ENCODE measurements around the gene RAB30.
"Not testable (repeated sequence)": the region's sequence is repeated elsewhere in the genome, so short reads cannot be mapped to it uniquely, and the experiment has no call there.

The RAB30 gene

GRCh38 chr11:82970507-82971083 lies 101.1 kb downstream of the RAB30 start:
- not testable (repeated sequence) for H3K36me3 ChIP-seq (ENCODE audit: insufficient read depth, low read length); H3K27ac ChIP-seq (ENCODE audit: low read depth, low read length); H3K79me2 ChIP-seq (ENCODE audit: control insufficient read depth, insufficient read depth, low read length, unreplicated experiment); H3K27me3 ChIP-seq (ENCODE audit: insufficient read depth, low read length); H3K4me1 ChIP-seq (ENCODE audit: control insufficient read depth, insufficient read depth, low read length, unreplicated experiment); H3K4me3 ChIP-seq (ENCODE audit: low read depth, low read length); H2AFZ ChIP-seq (ENCODE audit: low read length, unreplicated experiment)

- Histone ChIP-seq H3K27me3 (ENCODE audit: insufficient read depth, low read length) (no peaks in the 10 kb centered on the region), H3K4me3 (ENCODE audit: low read depth, low read length) (no peak overlapping the region), H3K27ac (ENCODE audit: low read depth, low read length) (no peak overlapping the region), H2AFZ (ENCODE audit: low read length, unreplicated experiment) (no peak overlapping the region), H3K4me1 (ENCODE audit: control insufficient read depth, insufficient read depth, low read length, unreplicated experiment) (no peaks in the 10 kb centered on the region), H3K36me3 (ENCODE audit: insufficient read depth, low read length) (no peaks in the 10 kb centered on the region), H3K79me2 (ENCODE audit: control insufficient read depth, insufficient read depth, low read length, unreplicated experiment) (no peaks in the 10 kb centered on the region)
Measured at GRCh38 chr11:82969811-82970210, 101.9 kb downstream of the RAB30 start.

- Histone ChIP-seq H3K4me3 (ENCODE audit: low read depth, low read length) (no peak overlapping the region), H3K27ac (ENCODE audit: low read depth, low read length) (no peak overlapping the region), H3K79me2 (ENCODE audit: control insufficient read depth, insufficient read depth, low read length, unreplicated experiment) (no peaks in the 10 kb centered on the region), H2AFZ (ENCODE audit: low read length, unreplicated experiment) (no peak overlapping the region), H3K4me1 (ENCODE audit: control insufficient read depth, insufficient read depth, low read length, unreplicated experiment) (no peaks in the 10 kb centered on the region), H3K36me3 (ENCODE audit: insufficient read depth, low read length) (no peaks in the 10 kb centered on the region), H3K27me3 (ENCODE audit: insufficient read depth, low read length) (no peaks in the 10 kb centered on the region)
Measured at GRCh38 chr11:82967381-82967780, 104.3 kb downstream of the RAB30 start.

GRCh38 chr11:82962021-82962420 lies 109.7 kb downstream of the RAB30 start:
- H3K4me3 ChIP-seq (ENCODE audit: low read depth, low read length); H3K27me3 ChIP-seq (ENCODE audit: insufficient read depth, low read length); H3K36me3 ChIP-seq (ENCODE audit: insufficient read depth, low read length); H3K79me2 ChIP-seq (ENCODE audit: control insufficient read depth, insufficient read depth, low read length, unreplicated experiment); H2AFZ ChIP-seq (ENCODE audit: low read length, unreplicated experiment); H3K4me1 ChIP-seq (ENCODE audit: control insufficient read depth, insufficient read depth, low read length, unreplicated experiment); H3K27ac ChIP-seq (ENCODE audit: low read depth, low read length): not testable (repeated sequence)

GRCh38 chr11:82960779-82961143 lies 110.9 kb downstream of the RAB30 start:
- no peak overlapping the region for H2AFZ ChIP-seq (ENCODE audit: low read length, unreplicated experiment)

GRCh38 chr11:82959987-82960778 lies 111.5 kb downstream of the RAB30 start:
- H3K79me2 ChIP-seq (ENCODE audit: control insufficient read depth, insufficient read depth, low read length, unreplicated experiment) = no peaks in the 10 kb centered on the region
- H3K36me3 ChIP-seq (ENCODE audit: insufficient read depth, low read length) = no peaks in the 10 kb centered on the region
- H3K4me3 ChIP-seq (ENCODE audit: low read depth, low read length) = no peak overlapping the region
- H3K27me3 ChIP-seq (ENCODE audit: insufficient read depth, low read length) = no peaks in the 10 kb centered on the region
- no peak overlapping the region for H3K27ac ChIP-seq (ENCODE audit: low read depth, low read length)
- no peaks in the 10 kb centered on the region for H3K4me1 ChIP-seq (ENCODE audit: control insufficient read depth, insufficient read depth, low read length, unreplicated experiment)
- peak overlapping the region; percentile 32 for H2AFZ ChIP-seq (ENCODE audit: low read length, unreplicated experiment)

More at GRCh38 chr11:82960779-82961143, 110.9 kb downstream of the RAB30 start:
- H3K27ac ChIP-seq (ENCODE audit: low read depth, low read length) = no peak overlapping the region
- H3K4me1 ChIP-seq (ENCODE audit: control insufficient read depth, insufficient read depth, low read length, unreplicated experiment) = no peaks in the 10 kb centered on the region
- no peak overlapping the region for H3K4me3 ChIP-seq (ENCODE audit: low read depth, low read length)
- no peaks in the 10 kb centered on the region for H3K79me2 ChIP-seq (ENCODE audit: control insufficient read depth, insufficient read depth, low read length, unreplicated experiment)
- H3K27me3 ChIP-seq (ENCODE audit: insufficient read depth, low read length) = no peaks in the 10 kb centered on the region
- H3K36me3 ChIP-seq (ENCODE audit: insufficient read depth, low read length) = no peaks in the 10 kb centered on the region

GRCh38 chr11:82955736-82956453 lies 115.8 kb downstream of the RAB30 start:
- H3K4me1 ChIP-seq (ENCODE audit: control insufficient read depth, insufficient read depth, low read length, unreplicated experiment); H3K27ac ChIP-seq (ENCODE audit: low read depth, low read length); H3K27me3 ChIP-seq (ENCODE audit: insufficient read depth, low read length); H3K79me2 ChIP-seq (ENCODE audit: control insufficient read depth, insufficient read depth, low read length, unreplicated experiment); H3K4me3 ChIP-seq (ENCODE audit: low read depth, low read length); H2AFZ ChIP-seq (ENCODE audit: low read length, unreplicated experiment); H3K36me3 ChIP-seq (ENCODE audit: insufficient read depth, low read length): not testable (repeated sequence)

- H3K36me3 ChIP-seq (ENCODE audit: insufficient read depth, low read length); H3K27ac ChIP-seq (ENCODE audit: low read depth, low read length); H3K79me2 ChIP-seq (ENCODE audit: control insufficient read depth, insufficient read depth, low read length, unreplicated experiment); H3K4me3 ChIP-seq (ENCODE audit: low read depth, low read length); H3K4me1 ChIP-seq (ENCODE audit: control insufficient read depth, insufficient read depth, low read length, unreplicated experiment); H2AFZ ChIP-seq (ENCODE audit: low read length, unreplicated experiment); H3K27me3 ChIP-seq (ENCODE audit: insufficient read depth, low read length): not testable (repeated sequence)
Measured at GRCh38 chr11:82950502-82950901, 121.2 kb downstream of the RAB30 start.

- H3K4me1 ChIP-seq (ENCODE audit: control insufficient read depth, insufficient read depth, low read length, unreplicated experiment) = no peaks in the 10 kb centered on the region
- H3K4me3 ChIP-seq (ENCODE audit: low read depth, low read length) = no peak overlapping the region
- H3K79me2 ChIP-seq (ENCODE audit: control insufficient read depth, insufficient read depth, low read length, unreplicated experiment) = no peaks in the 10 kb centered on the region
- H2AFZ ChIP-seq (ENCODE audit: low read length, unreplicated experiment) = no peak overlapping the region
- H3K36me3 ChIP-seq (ENCODE audit: insufficient read depth, low read length) = no peaks in the 10 kb centered on the region
- no peak overlapping the region for H3K27ac ChIP-seq (ENCODE audit: low read depth, low read length)
- H3K27me3 ChIP-seq (ENCODE audit: insufficient read depth, low read length) = no peaks in the 10 kb centered on the region
Measured at GRCh38 chr11:82949352-82949751, 122.3 kb downstream of the RAB30 start.

GRCh38 chr11:82945682-82946081 lies 126.0 kb downstream of the RAB30 start:
- H3K79me2 ChIP-seq (ENCODE audit: control insufficient read depth, insufficient read depth, low read length, unreplicated experiment) = no peaks in the 10 kb centered on the region
- H3K4me1 ChIP-seq (ENCODE audit: control insufficient read depth, insufficient read depth, low read length, unreplicated experiment) = no peaks in the 10 kb centered on the region
- H2AFZ ChIP-seq (ENCODE audit: low read length, unreplicated experiment) = no peak overlapping the region

GRCh38 chr11:82945041-82945440 lies 126.7 kb downstream of the RAB30 start:
- H3K4me1 ChIP-seq (ENCODE audit: control insufficient read depth, insufficient read depth, low read length, unreplicated experiment); H3K36me3 ChIP-seq (ENCODE audit: insufficient read depth, low read length); H3K27me3 ChIP-seq (ENCODE audit: insufficient read depth, low read length): not testable (repeated sequence)

More at GRCh38 chr11:82945682-82946081, 126.0 kb downstream of the RAB30 start:
- Histone ChIP-seq H3K4me3 (ENCODE audit: low read depth, low read length) (no peak overlapping the region), H3K27ac (ENCODE audit: low read depth, low read length) (no peak overlapping the region), H3K27me3 (ENCODE audit: insufficient read depth, low read length) (no peaks in the 10 kb centered on the region), H3K36me3 (ENCODE audit: insufficient read depth, low read length) (0 out of 2 replicates have a peak, but pooled peaks cover 3% of the 10 kb centered on the region)

More at GRCh38 chr11:82945041-82945440, 126.7 kb downstream of the RAB30 start:
- not testable (repeated sequence) for H3K27ac ChIP-seq (ENCODE audit: low read depth, low read length); H2AFZ ChIP-seq (ENCODE audit: low read length, unreplicated experiment); H3K79me2 ChIP-seq (ENCODE audit: control insufficient read depth, insufficient read depth, low read length, unreplicated experiment); H3K4me3 ChIP-seq (ENCODE audit: low read depth, low read length)

Measured in ACC112 (cell line).